H1 (cell line): ENCODE measurements around the gene ASXL1. TPM values are rescaled to one million over a fixed set of nuclear protein-coding genes. Genes with fewer than 3 reads are reported as not detected.

Source experiments
- CTCF ChIA-PET: fragments of 300-600 bp; sonication (Branson Sonifier 250); formaldehyde crosslinking; loops from one replicate; lab custom pipeline; 2021; ENCODE audit not compliant: partially characterized antibody; lab: Charles Lee
- POLR2A ChIA-PET: fragments of 300-600 bp; sonication (Branson Sonifier 250); formaldehyde crosslinking; loops from one replicate; lab custom pipeline; 2021; ENCODE audit warnings: inconsistent platforms; ENCODE audit not compliant: partially characterized antibody; lab: Charles Lee
- DNase-seq, 2 experiments: peaks; one replicate each; pipeline versions ENCODE4 v3.0.0 to v3.0.0-alpha.2; 2010 to 2022; ENCODE audit warnings: low spot score in 2 of 2, low read depth in 1 of 2, mixed read lengths in 1 of 2
- FAIRE-seq: peaks from 2 replicates; lab custom pipeline; 2011; peaks lifted over from hg19 to GRCh38; lab: Jason Lieb, UNC
- H2AFZ ChIP-seq: 2 replicates; pipeline ENCODE4 v1.8.1; 2012; ENCODE audit warnings: low read length, inconsistent platforms
- H2AK5ac ChIP-seq: 2 replicates; pipeline ENCODE4 v1.6.1; 2013; ENCODE audit warnings: low read depth, low read length
- H2BK120ac ChIP-seq: replicated peaks from 2 replicates; pipeline ENCODE3; 2013; ENCODE audit warnings: low read depth, low read length, inconsistent platforms
- H2BK12ac ChIP-seq: 2 replicates; pipeline ENCODE4 v1.6.1; 2013; ENCODE audit warnings: low read depth, low read length
- H2BK15ac ChIP-seq: 2 replicates; pipeline ENCODE4 v1.6.1; 2013; ENCODE audit warnings: low read length
- H2BK20ac ChIP-seq: 2 replicates; pipeline ENCODE4 v1.6.1; 2013; ENCODE audit warnings: low read length
- H2BK5ac ChIP-seq: 2 replicates; pipeline ENCODE4 v1.6.1; 2013; ENCODE audit warnings: low read depth, low read length
- H3K14ac ChIP-seq: 2 replicates; pipeline ENCODE4 v1.6.1; 2013; ENCODE audit warnings: inconsistent platforms; ENCODE audit not compliant: insufficient read length
- H3K18ac ChIP-seq: 2 replicates; pipeline ENCODE4 v1.6.1; 2013; ENCODE audit warnings: low read length; ENCODE audit errors: extremely low read depth
- H3K23ac ChIP-seq: 2 replicates; pipeline ENCODE4 v1.6.1; 2013; ENCODE audit warnings: inconsistent platforms; ENCODE audit not compliant: insufficient read length
- H3K23me2 ChIP-seq: 2 replicates; pipeline ENCODE4 v1.6.1; 2013; ENCODE audit warnings: low read depth, low read length
- H3K27ac ChIP-seq: 2 replicates; pipeline ENCODE4 v1.6.1; 2011; ENCODE audit warnings: low read depth, low read length, inconsistent platforms
- H3K27me3 ChIP-seq, 4 experiments: replicated peaks in 1 of 4; 1 replicate in 1 of 4; 2 replicates in 3 of 4; pipeline versions ENCODE4 v1.6.1 to v1.8.1; 2011 to 2013; ENCODE audit warnings: low read length in 3 of 4, mild to moderate bottlenecking in 3 of 4, inconsistent platforms in 2 of 4, mixed read lengths in 2 of 4, moderate library complexity in 1 of 4; ENCODE audit not compliant: control insufficient read depth in 3 of 4, insufficient read depth in 3 of 4; ENCODE audit errors: extremely low read depth in 1 of 4
- H3K36me3 ChIP-seq, 4 experiments: 2 replicates each; pipeline versions ENCODE4 v1.6.1 to v1.8.1; 2011 to 2013; ENCODE audit warnings: mild to moderate bottlenecking in 4 of 4, low read length in 3 of 4, moderate library complexity in 2 of 4, control low read depth in 1 of 4, inconsistent platforms in 1 of 4; ENCODE audit not compliant: insufficient read depth in 4 of 4, control insufficient read depth in 2 of 4
- H3K4ac ChIP-seq: replicated peaks from 2 replicates; pipeline ENCODE3; 2013; ENCODE audit warnings: low read length, low read depth, mixed read lengths, inconsistent platforms; ENCODE audit not compliant: insufficient read length
- H3K4me1 ChIP-seq, 4 experiments: replicated peaks in 1 of 4; 1 replicate in 1 of 4; 2 replicates in 3 of 4; pipeline versions ENCODE4 v1.6.1 to v1.8.1; 2011 to 2013; ENCODE audit warnings: low read length in 3 of 4, inconsistent platforms in 2 of 4, mixed read lengths in 1 of 4; ENCODE audit not compliant: insufficient read depth in 4 of 4, control insufficient read depth in 3 of 4
- H3K4me2 ChIP-seq, 2 experiments: 2 replicates each; pipeline versions ENCODE4 v1.6.1 to v1.8.1; 2011 to 2013; ENCODE audit warnings: low read depth in 2 of 2, low read length in 2 of 2, control low read depth in 1 of 2, inconsistent platforms in 1 of 2, mild to moderate bottlenecking in 1 of 2; ENCODE audit not compliant: insufficient read depth in 1 of 2
- H3K4me3 ChIP-seq, 4 experiments: fragments of 200-600, 300-600 bp in 1 of 4; sonication (generic), shearing (Covaris generic), sonication (Bioruptor Twin) in 1 of 4; 2 replicates each; pipeline versions ENCODE4 v1.5.1 to v1.8.1; 2011 to 2016; ENCODE audit warnings: low read length in 4 of 4, low read depth in 3 of 4, control low read depth in 2 of 4, inconsistent platforms in 2 of 4, mild to moderate bottlenecking in 2 of 4, mixed read lengths in 1 of 4, moderate library complexity in 1 of 4; ENCODE audit not compliant: insufficient read depth in 2 of 4; ENCODE audit errors: extremely low read depth in 1 of 4
- H3K56ac ChIP-seq: replicated peaks from 2 replicates; pipeline ENCODE3; 2013; ENCODE audit warnings: low read depth, mild to moderate bottlenecking, mixed read lengths, low read length, inconsistent platforms; ENCODE audit not compliant: insufficient read length
- H3K79me1 ChIP-seq: 2 replicates; pipeline ENCODE4 v1.6.1; 2013; ENCODE audit warnings: low read depth, low read length, control low read depth
- H3K79me2 ChIP-seq, 2 experiments: 2 replicates each; pipeline versions ENCODE4 v1.6.1 to v1.8.1; 2012 to 2013; ENCODE audit warnings: low read length in 2 of 2, mild to moderate bottlenecking in 2 of 2, inconsistent platforms in 1 of 2; ENCODE audit not compliant: insufficient read depth in 2 of 2, control insufficient read depth in 1 of 2
- H3K9ac ChIP-seq, 4 experiments: replicated peaks in 1 of 4; 1 replicate in 1 of 4; 2 replicates in 3 of 4; pipeline versions ENCODE4 v1.6.1 to v1.8.1; 2011 to 2013; ENCODE audit warnings: low read depth in 3 of 4, low read length in 3 of 4, control low read depth in 2 of 4, mild to moderate bottlenecking in 2 of 4, moderate library complexity in 2 of 4, inconsistent platforms in 1 of 4; ENCODE audit errors: extremely low read depth in 1 of 4
- H3K9me3 ChIP-seq, 2 experiments: 2 replicates each; pipeline versions ENCODE4 v1.6.1 to v1.8.1; 2012 to 2013; ENCODE audit warnings: mild to moderate bottlenecking in 2 of 2, moderate library complexity in 2 of 2, control low read depth in 1 of 2, inconsistent platforms in 1 of 2, low read depth in 1 of 2, low read length in 1 of 2, mixed read lengths in 1 of 2; ENCODE audit not compliant: insufficient read depth in 2 of 2
- H4K20me1 ChIP-seq, 2 experiments: replicated peaks in 1 of 2; 2 replicates each; pipeline versions ENCODE3 to v1.8.1; 2011 to 2013; ENCODE audit warnings: inconsistent platforms in 2 of 2, low read length in 2 of 2, mild to moderate bottlenecking in 1 of 2; ENCODE audit not compliant: insufficient read depth in 2 of 2, control insufficient read depth in 1 of 2
- H4K5ac ChIP-seq: 2 replicates; pipeline ENCODE4 v1.6.1; 2013; ENCODE audit warnings: low read length, low read depth, mixed read lengths, inconsistent platforms; ENCODE audit not compliant: insufficient read length
- H4K8ac ChIP-seq: 2 replicates; pipeline ENCODE4 v1.8.0; 2013; ENCODE audit warnings: mild to moderate bottlenecking, moderate library complexity, low read length, inconsistent platforms; ENCODE audit not compliant: insufficient read depth; ENCODE audit errors: extremely low read depth
- H4K91ac ChIP-seq: replicated peaks from 2 replicates; pipeline ENCODE3; 2013; ENCODE audit warnings: low read length, mixed read lengths, inconsistent platforms; ENCODE audit not compliant: insufficient read length
- BACH1 ChIP-seq: IDR thresholded peaks from 2 replicates; pipeline ENCODE4 v1.6.1; 2012; ENCODE audit warnings: low read length, improper control_type of control experiment
- GABPA ChIP-seq: IDR thresholded peaks from 2 replicates; pipeline ENCODE4 v1.6.1; 2011; ENCODE audit warnings: mild to moderate bottlenecking, low read length, moderate library complexity, borderline replicate concordance; ENCODE audit not compliant: insufficient read depth
- KDM4A ChIP-seq: IDR thresholded peaks from one replicate; pipeline ENCODE4 v1.7.1; 2012; ENCODE audit warnings: low read depth, mild to moderate bottlenecking, moderate library complexity, low read length, inconsistent platforms; ENCODE audit not compliant: severe bottlenecking
- NRF1 ChIP-seq: IDR thresholded peaks from 2 replicates; pipeline ENCODE4 v1.6.1; 2011; ENCODE audit warnings: mild to moderate bottlenecking, low read depth, low read length, improper control_type of control experiment
- RFX5 ChIP-seq: IDR thresholded peaks from 2 replicates; pipeline ENCODE4 v1.6.1; 2011; ENCODE audit warnings: low read depth, low read length, improper control_type of control experiment, borderline replicate concordance
- RNF2 ChIP-seq: fragments of 200-900, 300-1000 bp; sonication (generic); IDR thresholded peaks from 2 replicates; pipeline ENCODE4 v1.7.1; 2016; ENCODE audit warnings: borderline replicate concordance, low read depth, mild to moderate bottlenecking, antibody characterized with exemption, low read length; ENCODE audit not compliant: poor library complexity, severe bottlenecking; ENCODE audit errors: missing control alignments
- SAP30 ChIP-seq: fragments of 300-600 bp; sonication (generic); IDR thresholded peaks from 2 replicates; pipeline ENCODE4 v1.7.1; 2012; ENCODE audit warnings: low read length, moderate library complexity, mild to moderate bottlenecking, inconsistent platforms; ENCODE audit not compliant: insufficient read depth, insufficient replicate concordance
- SIN3A ChIP-seq, 2 experiments: IDR thresholded peaks in 1 of 2; conservative IDR thresholded peaks in 1 of 2; 2 replicates each; pipeline ENCODE4 v1.6.1; 2011 to 2012; ENCODE audit warnings: low read length in 2 of 2, improper control_type of control experiment in 1 of 2, low read depth in 1 of 2, mild to moderate bottlenecking in 1 of 2
- TAF7 ChIP-seq: optimal IDR thresholded peaks from 2 replicates; pipeline ENCODE3; 2011; ENCODE audit warnings: low read depth, mild to moderate bottlenecking, inconsistent platforms, low read length, moderate library complexity, borderline replicate concordance
- TBP ChIP-seq: IDR thresholded peaks from 2 replicates; pipeline ENCODE4 v1.6.1; 2011; ENCODE audit warnings: low read depth, low read length, improper control_type of control experiment
- YY1 ChIP-seq: IDR thresholded peaks from 2 replicates; pipeline ENCODE4 v1.6.1; 2011; ENCODE audit warnings: low read depth, mild to moderate bottlenecking, low read length
- WGBS, 2 experiments: shearing (Covaris generic) in 1 of 2; methylation state at CpG; one replicate each; pipeline versions ENCODE4 v1.1.6 to v1.1.7; 2013 to 2015; ENCODE audit warnings: low lambda C conversion rate in 2 of 2, mixed read lengths in 2 of 2, inconsistent platforms in 1 of 2, low coverage in 1 of 2, missing lambda C conversion rate in 1 of 2; ENCODE audit not compliant: insufficient replicate concordance in 2 of 2, insufficient coverage in 1 of 2, insufficient read length in 1 of 2; ENCODE audit errors: extremely low coverage in 1 of 2, missing lambda C conversion rate in 1 of 2; 5-methylcytosine and 5-hydroxymethylcytosine counted together
- polyA plus RNA-seq, 7 experiments: library from polyadenylated mRNA; depleted of rRNA in 3 of 7; stranded (reverse) in 5 of 7; unstranded in 2 of 7; fragments of >200 nt in 5 of 7; fragments of 200-250 nt in 2 of 7; gene quantifications; 1 replicate in 5 of 7; 2 replicates in 1 of 7; 4 replicates in 1 of 7; pipeline versions ENCODE4 v1.2.1 to v1.2.3, GENCODE V29; 2011 to 2013; ENCODE audit warnings: missing spikeins in 2 of 7, mixed read lengths in 2 of 7
- total RNA-seq: library from RNA; stranded (reverse); fragmentation: NEBNext Ultra II Directional; extraction: Animal tissue kit (Norgen Biotek cat#: 25700); gene quantifications from 2 replicates; pipeline ENCODE4 v1.2.1, GENCODE V29; 2021

Gene ASXL1
- total and polyA plus RNA-seq, 2 of the 8 experiments (the other 6 are each of a cell fraction or from before 2014, with no cell fraction given), result 10.6 to 26.5 TPM

- Histone ChIP-seq H2AFZ (no peak overlapping the region), H3K23me2 (no peaks in the 10 kb centered on the region), H3K56ac (no peak overlapping the region), H3K4me1 (peaks cover 0 to 31% (median 21%) of the 10 kb centered on the region in 4 experiments; a peak in 6 of 7 replicates), H2BK12ac (no peak overlapping the region), H4K91ac (no peak overlapping the region), H3K79me1 (peaks cover 12% of the 10 kb centered on the region), H3K9ac (no peak overlapping the region), H3K18ac (no peak overlapping the region), H3K36me3 (no peaks in the 10 kb centered on the region), H2BK20ac (no peak overlapping the region), H3K4me2 (no peak overlapping the region), H4K20me1 (peaks cover 23 to 32% of the 10 kb centered on the region in 2 experiments), H3K4me3 (no peak overlapping the region), H3K23ac (no peak overlapping the region), H3K79me2 (peaks cover 0 to 8% of the 10 kb centered on the region in 2 experiments; a peak in 1 of 4 replicates), H3K27ac (no peak overlapping the region), H2BK120ac (no peak overlapping the region), H3K14ac (no peak overlapping the region), H2BK5ac (peak overlapping the region; percentile 71; the same call in 1 of the 2 replicates), H3K4ac (no peak overlapping the region), H4K5ac (no peak overlapping the region), H2BK15ac (no peak overlapping the region), H2AK5ac (peak overlapping the region; percentile 39; the same call in 1 of the 2 replicates), H3K9me3 (no peaks in the 10 kb centered on the region), H3K27me3 (no peaks in the 10 kb centered on the region), H4K8ac (no peak overlapping the region)
- ChIA-PET POLR2A (no interaction called here), CTCF (interaction anchor here (0.7 to 4.6 kb wide), 5 partner anchors 8 to 16 kb away, joined by 3 to 19 read pairs (median 6); no protein-coding TSS in a partner anchor)
- WGBS, 2 experiments, result 90% methylated on average over 23 of the region's 24 CpGs; no CpG with 5 or more reads in 1 of the 2 experiments
- no peak for FAIRE-seq
- DNase-seq, result no peak
- TF ChIP-seq TBP, result no peak
- no peak for TF ChIP-seq BACH1
- no peak for TF ChIP-seq SAP30
- TF ChIP-seq KDM4A, result no peak
- TF ChIP-seq NRF1, result no peak
- TF ChIP-seq TAF7, result no peak
- no peak for TF ChIP-seq GABPA
- no peak for TF ChIP-seq SIN3A (conservative IDR thresholded peaks at IDR 0.05 in 1 of 2, IDR thresholded peaks at IDR 0.05 in 1 of 2; ENCODE audit: low read depth in 1 of 2, low read length in 2 of 2)
- no peak for TF ChIP-seq RFX5
- TF ChIP-seq RNF2, result no peak
- no peak for TF ChIP-seq YY1
Observed at GRCh38 chr20:32465092-32465900, 107.2 kb downstream of the ASXL1 start.
